HepG2 (cell line): Measurements from ENCODE around the gene ACTN3.

Experiments used
- CBX1 ChIP-seq: IDR thresholded peaks from one replicate; pipeline ENCODE4 v1.6.1; 2016; ENCODE audit warnings: antibody characterized with exemption, low read depth
- DNMT1 ChIP-seq: sonication (generic); formaldehyde crosslinking; IDR thresholded peaks from 2 replicates; pipeline ENCODE4 v1.5.1; 2020; ENCODE audit warnings: mild to moderate bottlenecking, missing genetic modification reagents
- EP300 ChIP-seq, 3 experiments: sonication (generic) in 1 of 3; formaldehyde crosslinking in 1 of 3; IDR thresholded peaks; 2 replicates each; pipeline versions ENCODE4 v1.5.1 to v1.6.1; 2011 to 2020; ENCODE audit warnings: low read depth in 2 of 3, low read length in 2 of 3, borderline replicate concordance in 1 of 3, improper control_type of control experiment in 1 of 3, mild to moderate bottlenecking in 1 of 3, missing genetic modification reagents in 1 of 3, moderate library complexity in 1 of 3
- IRF2 ChIP-seq: IDR thresholded peaks from 2 replicates; pipeline ENCODE4 v1.6.1; 2018; ENCODE audit warnings: missing genetic modification reagents, missing compliant biosample characterization
- MYC ChIP-seq: sonication (generic); formaldehyde crosslinking; IDR thresholded peaks from 2 replicates; pipeline ENCODE4 v1.9.0; 2021; ENCODE audit warnings: missing genetic modification reagents, borderline replicate concordance
- NR3C1 ChIP-seq: sonication (generic); formaldehyde crosslinking; IDR thresholded peaks from 2 replicates; pipeline ENCODE4 v1.4.0; 2020; ENCODE audit warnings: missing genetic modification reagents
- REPIN1 ChIP-seq: sonication (generic); formaldehyde crosslinking; IDR thresholded peaks from 2 replicates; pipeline ENCODE4 v1.8.0; 2022; ENCODE audit warnings: missing genetic modification reagents, low read depth, mild to moderate bottlenecking, borderline replicate concordance
- USF2 ChIP-seq, 2 experiments: sonication (generic) in 1 of 2; formaldehyde crosslinking in 1 of 2; IDR thresholded peaks; 2 replicates each; pipeline versions ENCODE4 v1.5.1 to v1.6.1; 2011 to 2020; ENCODE audit warnings: borderline replicate concordance in 1 of 2, low read depth in 1 of 2, low read length in 1 of 2, mild to moderate bottlenecking in 1 of 2, missing genetic modification reagents in 1 of 2, moderate library complexity in 1 of 2
- ZC3H4 ChIP-seq: sonication (generic); formaldehyde crosslinking; IDR thresholded peaks from 2 replicates; pipeline ENCODE4 v1.4.0; 2020; ENCODE audit warnings: missing genetic modification reagents, borderline replicate concordance
- ZNF256 ChIP-seq: sonication (generic); formaldehyde crosslinking; conservative IDR thresholded peaks from 2 replicates; pipeline ENCODE4 v1.4.0; 2020; ENCODE audit warnings: missing genetic modification reagents
- ZNF512 ChIP-seq: sonication (generic); formaldehyde crosslinking; IDR thresholded peaks from 2 replicates; pipeline ENCODE4 v1.4.0; 2020; ENCODE audit warnings: mild to moderate bottlenecking, missing genetic modification reagents
- ZSCAN5A ChIP-seq: sonication (generic); formaldehyde crosslinking; IDR thresholded peaks from 2 replicates; pipeline ENCODE4 v1.8.0; 2022; ENCODE audit warnings: mild to moderate bottlenecking, missing genetic modification reagents, borderline replicate concordance

GRCh38 chr11:66555416-66555815, 8.7 kb downstream of the ACTN3 start:
- TF ChIP-seq NR3C1 (CRISPR knock-in tag) = no peak
- no peak for TF ChIP-seq ZC3H4 (CRISPR knock-in tag)
- no peak for TF ChIP-seq CBX1
- no peak for TF ChIP-seq EP300 (IDR thresholded peaks at IDR 0.05; ENCODE audit: low read depth in 2 of 2, low read length in 2 of 2)
- no peak for TF ChIP-seq EP300 (CRISPR knock-in tag; IDR thresholded peaks at IDR 0.05; ENCODE audit: borderline replicate concordance)
- TF ChIP-seq ZNF256 (CRISPR knock-in tag) = no peak
- TF ChIP-seq IRF2 = no peak
- TF ChIP-seq DNMT1 (CRISPR knock-in tag) = no peak
- no peak for TF ChIP-seq USF2 (IDR thresholded peaks at IDR 0.05; ENCODE audit: low read depth, low read length)
- TF ChIP-seq USF2 (CRISPR knock-in tag; IDR thresholded peaks at IDR 0.05; ENCODE audit: borderline replicate concordance) = no peak
- no peak for TF ChIP-seq MYC
- TF ChIP-seq REPIN1 (CRISPR knock-in tag) = no peak
- TF ChIP-seq ZSCAN5A (CRISPR knock-in tag) = no peak
- TF ChIP-seq ZNF512 (CRISPR knock-in tag) = no peak
